ENCODE data around the gene FAT3. TPM values are rescaled to one million over a fixed set of nuclear protein-coding genes. Genes with fewer than 3 reads are reported as not detected.
A peak's percentile ranks its signal among the peaks of the same experiment; 100 is the strongest.

Gene FAT3
- total RNA-seq, 1 donor from 2014 or later = 1.7 TPM

- Histone ChIP-seq H3K4me3 (ENCODE audit: low read depth, low read length) (no peak overlapping the region), H3K36me3 (ENCODE audit: control insufficient read depth, insufficient read depth, low read length) (no peaks in the 10 kb centered on the region), H3K27me3 (ENCODE audit: control insufficient read depth, insufficient read depth, low read length) (no peaks in the 10 kb centered on the region)
- DNase-seq (ENCODE audit: low read depth) = no peak
- no peak for TF ChIP-seq CTCF (IDR thresholded peaks at IDR 0.05; ENCODE audit: insufficient read depth, low read length, poor library complexity, severe bottlenecking)
Observed at GRCh38 chr11:92267968-92268367, 43.4 kb downstream of the FAT3 start.

GRCh38 chr11:92268546-92268945, 43.9 kb downstream of the FAT3 start:
- H3K27me3 ChIP-seq (ENCODE audit: control insufficient read depth, insufficient read depth, low read length) = no peaks in the 10 kb centered on the region
- no peak overlapping the region for H3K4me3 ChIP-seq (ENCODE audit: low read depth, low read length)
- no peak for TF ChIP-seq CTCF (IDR thresholded peaks at IDR 0.05; ENCODE audit: insufficient read depth, low read length, poor library complexity, severe bottlenecking)
- H3K36me3 ChIP-seq (ENCODE audit: control insufficient read depth, insufficient read depth, low read length) = no peaks in the 10 kb centered on the region
- no peak for DNase-seq (ENCODE audit: low read depth)

GRCh38 chr11:92269021-92269420, 44.4 kb downstream of the FAT3 start:
- Histone ChIP-seq H3K4me3 (ENCODE audit: low read depth, low read length) (no peak overlapping the region), H3K36me3 (ENCODE audit: control insufficient read depth, insufficient read depth, low read length) (no peaks in the 10 kb centered on the region), H3K27me3 (ENCODE audit: control insufficient read depth, insufficient read depth, low read length) (no peaks in the 10 kb centered on the region)
- peak; percentile 76 for DNase-seq (ENCODE audit: low read depth)
- no peak for TF ChIP-seq CTCF (IDR thresholded peaks at IDR 0.05; ENCODE audit: insufficient read depth, low read length, poor library complexity, severe bottlenecking)

- no peak for DNase-seq (ENCODE audit: low read depth)
- Histone ChIP-seq H3K36me3 (ENCODE audit: control insufficient read depth, insufficient read depth, low read length) (no peaks in the 10 kb centered on the region), H3K27me3 (ENCODE audit: control insufficient read depth, insufficient read depth, low read length) (no peaks in the 10 kb centered on the region), H3K4me3 (ENCODE audit: low read depth, low read length) (no peak overlapping the region)
- TF ChIP-seq CTCF (IDR thresholded peaks at IDR 0.05; ENCODE audit: insufficient read depth, low read length, poor library complexity, severe bottlenecking) = no peak
Observed at GRCh38 chr11:92269841-92270240, 45.2 kb downstream of the FAT3 start.

GRCh38 chr11:92272651-92273050, 48.0 kb downstream of the FAT3 start:
- DNase-seq (ENCODE audit: low read depth) = no peak
- no peaks in the 10 kb centered on the region for H3K27me3 ChIP-seq (ENCODE audit: control insufficient read depth, insufficient read depth, low read length)
- TF ChIP-seq CTCF (IDR thresholded peaks at IDR 0.05; ENCODE audit: insufficient read depth, low read length, poor library complexity, severe bottlenecking) = no peak
- H3K4me3 ChIP-seq (ENCODE audit: low read depth, low read length) = no peak overlapping the region
- H3K36me3 ChIP-seq (ENCODE audit: control insufficient read depth, insufficient read depth, low read length) = no peaks in the 10 kb centered on the region

Measured in kidney epithelial cell (primary cell).